ENCODE results near the gene LUZP2.

The LUZP2 gene

DNA sequence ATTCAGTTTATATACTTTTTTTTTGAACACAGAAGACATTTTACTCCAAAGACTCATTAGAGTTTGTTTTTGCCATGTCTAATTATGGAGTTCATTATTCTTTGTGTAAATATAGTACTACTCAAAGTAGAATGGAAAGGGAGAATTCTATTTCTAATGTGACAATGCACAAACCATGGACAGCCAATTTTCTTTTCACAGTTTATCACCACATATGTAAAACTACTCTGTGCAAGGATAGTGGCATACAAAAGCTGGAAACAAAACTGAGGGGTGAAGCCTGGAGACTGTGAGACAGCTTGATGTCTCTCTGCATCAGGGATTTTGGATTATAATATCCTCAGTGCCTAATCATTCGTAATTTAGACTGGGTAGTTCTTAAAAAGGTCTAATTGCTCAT is 75.5 kb downstream of the LUZP2 start:
- DNase-seq, result no peak

DNA sequence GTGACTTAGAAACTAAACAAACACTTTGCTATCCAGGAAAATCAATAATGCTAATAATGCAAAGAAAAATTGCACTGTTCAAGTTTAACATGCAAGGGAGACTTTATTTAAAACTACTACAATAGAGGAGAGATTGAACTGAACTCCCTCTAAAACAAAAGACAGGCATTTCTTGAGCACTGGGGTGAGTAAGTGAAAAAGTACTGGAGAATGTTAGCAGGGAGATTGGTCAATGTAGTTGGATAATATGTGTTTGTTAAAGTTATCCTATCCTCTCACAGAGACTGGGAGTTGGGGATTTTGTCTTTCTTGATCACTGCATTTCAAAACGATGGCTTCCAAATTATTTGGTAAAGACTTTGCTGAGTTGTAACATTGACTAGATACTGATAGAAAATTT is 77.6 kb downstream of the LUZP2 start:
- DNase-seq, result no peak

DNA sequence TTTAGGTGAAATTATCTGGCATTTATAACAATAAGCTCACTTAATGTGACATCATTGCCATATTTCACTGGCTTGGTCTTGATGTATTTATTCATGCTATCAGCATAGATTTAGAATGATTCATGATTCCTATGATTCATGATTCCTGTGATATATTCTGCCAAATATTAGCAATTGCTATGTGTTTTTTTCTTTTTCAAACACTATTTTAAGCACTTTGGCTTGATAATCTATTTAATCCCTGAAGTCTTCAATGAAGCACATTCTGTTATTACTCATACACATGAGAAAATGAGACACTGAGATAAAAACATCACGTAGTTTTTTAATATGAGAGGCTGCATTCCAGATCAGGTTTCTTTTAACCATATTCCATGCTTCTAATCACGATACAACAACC is 78.5 kb downstream of the LUZP2 start:
- no peak for DNase-seq

DNA sequence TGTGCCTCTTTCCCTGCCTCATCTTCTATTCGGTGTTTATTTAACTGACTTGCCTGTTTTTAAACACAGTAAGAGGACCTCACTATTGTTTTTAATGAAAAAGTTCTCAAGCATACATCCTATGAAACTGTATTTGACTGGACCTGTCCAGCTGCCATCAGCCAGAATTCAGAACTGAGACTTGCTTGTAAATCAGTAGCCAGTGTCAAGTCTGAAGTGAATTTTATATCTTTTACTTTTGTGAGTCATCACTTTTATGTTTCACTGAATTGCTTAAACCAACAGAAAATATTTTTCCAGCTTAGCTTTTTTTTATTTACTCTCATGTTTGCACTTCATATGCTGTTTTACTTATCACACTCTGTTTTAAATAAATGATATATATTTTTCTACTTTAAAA is 88.3 kb downstream of the LUZP2 start:
- no peak for DNase-seq

DNA sequence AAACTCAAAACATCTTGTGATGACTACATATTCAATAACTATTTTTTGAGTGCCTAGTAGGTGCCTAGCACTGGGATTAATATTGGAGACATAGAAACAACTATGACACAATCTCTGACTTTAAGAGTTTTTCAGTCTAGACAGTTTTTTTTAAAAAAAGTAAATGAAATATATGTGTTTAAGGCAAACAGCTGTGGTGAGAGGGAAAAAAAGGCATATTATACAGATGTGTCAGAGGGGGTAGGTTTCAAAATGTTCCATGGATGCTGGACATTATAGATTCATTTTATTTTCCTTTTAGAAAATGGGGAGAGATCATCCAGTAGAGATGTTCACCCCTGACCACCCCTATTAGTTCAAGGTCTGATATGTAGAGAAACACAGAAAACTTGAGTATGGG is 90.8 kb downstream of the LUZP2 start:
- no peak for DNase-seq

DNA sequence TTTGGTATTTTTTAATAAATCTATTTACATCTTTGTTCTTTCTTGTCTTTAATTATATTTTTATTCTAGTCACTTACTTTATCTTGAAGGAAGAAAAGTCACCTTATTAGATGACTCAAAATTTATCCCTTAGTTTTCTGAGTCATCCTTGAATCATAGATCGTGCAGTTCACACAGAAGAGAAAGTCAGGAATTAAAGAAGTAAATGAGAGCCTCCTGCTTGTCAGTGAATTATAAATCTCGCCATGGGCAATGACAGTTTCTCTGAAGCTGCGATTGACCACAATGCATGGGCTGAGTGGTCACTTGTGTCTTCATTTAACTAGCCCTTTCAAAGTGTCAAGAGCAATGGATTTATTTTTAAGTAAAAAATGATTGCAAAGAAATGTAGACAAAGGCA is 91.2 kb downstream of the LUZP2 start:
- DNase-seq, result no peak

DNA sequence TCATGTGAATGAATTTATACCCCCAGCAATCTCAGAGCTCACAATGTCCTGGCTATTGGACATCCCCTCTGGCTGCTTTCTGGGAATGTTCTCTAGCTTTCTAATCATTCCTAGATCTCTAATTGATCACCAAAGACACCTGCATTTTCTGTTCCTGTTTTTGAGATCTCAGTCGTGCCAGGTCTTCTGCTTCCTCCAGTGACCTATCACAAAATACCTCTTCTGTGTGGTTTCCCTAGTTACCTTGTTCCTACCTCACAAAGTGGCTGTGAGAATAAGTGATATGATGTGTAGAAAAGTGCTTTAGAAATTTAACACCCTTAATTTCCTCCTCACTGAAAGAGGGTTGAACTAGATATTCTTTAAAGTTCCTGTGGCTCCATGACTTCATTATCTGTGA is 92.2 kb downstream of the LUZP2 start:
- no peak for DNase-seq

DNA sequence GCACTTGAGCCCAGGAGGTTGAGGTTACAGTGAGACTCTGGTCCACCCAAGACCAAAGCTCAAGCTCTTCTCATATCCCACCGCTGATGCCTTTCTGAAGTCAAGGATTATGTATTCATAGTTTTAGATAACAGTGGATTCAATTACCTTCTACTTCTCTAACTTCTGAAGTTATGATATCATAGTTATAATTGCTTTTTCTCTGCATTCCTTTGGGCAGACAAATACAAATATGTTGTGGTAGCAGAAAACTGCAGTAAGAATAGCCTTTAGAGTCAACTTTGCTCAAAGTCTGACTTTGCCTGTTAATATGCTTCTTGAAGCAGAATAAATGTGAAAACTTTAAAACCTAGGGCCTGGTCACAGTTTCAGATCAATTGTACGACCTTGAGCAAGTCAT is 94.4 kb downstream of the LUZP2 start:
- no peak for DNase-seq

DNA sequence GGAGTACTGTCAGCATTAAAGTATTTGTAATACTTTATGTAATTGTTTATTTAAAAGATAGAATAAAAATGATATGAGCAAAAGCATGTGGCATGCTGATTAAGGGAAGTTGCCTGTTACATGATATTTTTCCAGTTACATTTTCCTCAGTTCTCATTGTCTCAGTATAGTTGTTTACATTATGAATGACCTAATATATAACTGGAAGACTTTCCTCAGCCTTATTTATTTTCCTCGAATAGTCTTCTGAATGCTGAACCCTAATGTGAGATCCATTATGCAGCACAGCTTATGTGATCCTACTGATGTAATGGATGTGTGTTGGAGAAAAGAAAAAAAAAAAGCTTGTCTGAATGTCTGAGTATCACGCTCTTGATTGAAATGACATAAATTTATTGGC is 95.5 kb downstream of the LUZP2 start:
- no peak for DNase-seq

DNA sequence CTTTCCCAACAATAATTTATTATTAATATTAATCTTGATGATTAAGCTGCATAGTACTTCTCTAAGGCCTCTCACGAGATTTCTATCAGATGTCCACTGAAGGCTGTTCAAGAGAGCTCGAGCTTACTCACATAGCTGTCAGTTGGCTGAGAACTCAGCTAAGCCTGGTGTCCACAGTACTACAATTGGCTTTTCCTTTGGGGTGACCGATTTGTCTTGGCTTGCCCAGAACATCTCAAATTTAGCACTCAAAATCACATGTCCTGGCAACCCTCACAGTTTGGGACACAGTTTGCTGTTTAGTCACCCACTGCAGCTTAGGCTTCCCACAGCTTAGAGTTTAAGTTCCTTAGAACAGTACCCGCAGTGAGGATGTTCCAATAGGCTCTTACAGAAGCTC is 96.5 kb downstream of the LUZP2 start:
- DNase-seq, result no peak

DNA sequence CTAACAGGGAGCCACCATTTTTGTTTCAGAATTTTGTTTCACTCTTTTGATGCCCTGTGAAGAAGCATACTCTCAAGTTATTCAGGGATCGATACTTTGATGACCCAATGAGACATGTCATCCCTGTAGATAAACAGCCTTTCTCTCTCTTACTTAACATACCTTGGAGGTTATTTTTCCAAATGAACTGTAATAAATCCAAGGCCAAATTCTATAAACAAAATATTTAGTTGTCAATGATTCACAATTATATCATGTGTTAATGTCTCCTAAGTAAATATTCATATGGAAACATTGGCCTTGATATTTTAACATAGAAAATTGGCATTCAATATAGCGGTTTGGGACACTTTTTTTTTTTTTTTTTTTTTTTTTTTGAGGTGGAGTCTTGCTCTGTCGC is 97.5 kb downstream of the LUZP2 start:
- no peak for DNase-seq

DNA sequence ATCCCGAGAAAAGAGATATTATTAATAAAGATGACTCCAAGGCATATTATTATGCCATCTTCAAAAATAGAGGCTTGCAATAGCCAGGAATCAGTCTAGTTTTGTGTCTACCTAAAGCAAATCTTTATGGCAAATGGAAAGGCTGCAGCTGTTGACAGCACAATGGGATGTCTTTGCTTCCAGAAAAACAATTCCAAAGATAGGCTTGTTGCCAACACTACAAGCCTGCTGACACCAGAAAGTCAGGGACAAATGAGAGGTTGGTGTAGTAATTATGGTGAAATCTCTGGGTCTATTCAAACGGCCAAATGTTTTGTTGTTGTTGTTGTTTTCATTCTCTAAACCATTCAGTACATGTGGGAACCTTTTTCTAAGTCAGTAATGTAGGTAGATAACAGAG is 101.8 kb downstream of the LUZP2 start:
- no peak for DNase-seq

DNA sequence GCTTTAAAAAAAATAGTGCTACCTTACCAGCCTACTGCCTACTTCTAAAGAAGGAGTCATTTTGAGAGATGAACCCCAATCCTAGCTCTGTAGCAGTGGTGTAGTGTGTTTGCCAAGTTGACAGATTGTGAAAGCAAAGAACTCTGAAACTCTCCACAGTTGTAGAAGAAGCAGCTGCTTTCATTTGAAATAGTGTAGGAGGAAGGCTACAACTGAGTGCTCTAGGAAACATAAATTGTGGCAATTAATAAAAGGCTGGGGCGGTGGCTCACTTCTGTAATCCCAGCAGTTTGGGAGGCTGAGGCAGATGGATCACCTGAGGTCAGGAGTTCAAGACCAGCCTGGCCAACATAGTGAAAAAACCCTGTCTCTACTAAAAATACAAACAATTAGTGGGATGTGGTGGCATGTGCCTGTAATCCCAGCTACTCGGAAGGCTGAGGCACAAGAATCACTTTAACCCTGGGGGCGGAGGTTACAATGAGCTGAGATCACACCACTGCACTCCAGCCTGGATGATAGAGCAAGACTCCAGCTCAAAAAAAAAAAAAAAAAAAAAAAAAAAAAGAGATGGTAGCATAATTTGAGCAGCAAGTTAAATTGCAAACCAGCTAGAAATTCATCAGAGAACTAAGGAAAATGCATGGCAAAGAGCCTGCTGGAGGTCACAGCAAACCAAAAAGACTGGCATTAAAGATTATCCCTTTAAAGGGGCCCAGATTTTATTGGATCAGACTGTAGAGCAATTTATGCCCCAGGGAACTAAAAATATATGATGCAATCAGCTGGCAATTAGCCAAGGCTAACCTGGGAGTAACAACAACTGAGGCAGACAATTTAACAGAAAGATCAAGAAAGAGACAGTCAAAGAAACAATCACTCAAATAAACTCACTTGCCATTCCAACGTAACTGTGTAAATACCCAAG is 112.6 kb downstream of the LUZP2 start:
- DNase-seq, result no peak

DNA sequence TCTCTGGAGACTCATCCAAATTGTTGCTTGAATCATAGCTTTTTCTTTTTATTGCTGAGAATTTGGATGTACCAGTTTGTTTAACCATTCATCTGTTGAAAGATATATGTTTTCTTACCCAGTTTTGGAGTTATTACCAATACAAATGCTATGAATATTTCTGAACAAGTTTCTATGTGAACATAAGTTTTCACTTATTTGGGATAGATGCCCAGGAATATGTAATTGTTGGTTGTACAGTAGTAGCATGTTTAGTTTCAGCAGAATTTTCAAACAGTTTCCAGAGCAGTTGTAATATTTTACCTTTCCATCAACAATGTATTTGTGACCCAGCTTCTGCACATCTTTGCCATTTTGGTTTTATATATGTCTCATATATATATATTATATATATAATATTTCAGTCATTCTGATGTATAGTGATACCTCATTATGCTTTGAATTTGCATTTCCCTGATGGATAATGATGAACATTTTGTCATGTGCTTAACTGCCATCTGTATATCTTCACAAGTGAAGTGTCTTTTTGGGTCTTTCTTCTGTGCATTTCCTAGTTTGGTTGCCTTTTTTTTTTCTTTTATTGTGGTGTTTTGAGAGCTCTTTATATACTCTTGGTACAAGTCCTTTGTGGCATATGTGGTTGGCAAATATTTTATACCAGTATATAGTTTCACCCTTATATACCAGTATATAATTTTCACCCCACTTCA is 118.8 kb downstream of the LUZP2 start:
- DNase-seq, result no peak

DNA sequence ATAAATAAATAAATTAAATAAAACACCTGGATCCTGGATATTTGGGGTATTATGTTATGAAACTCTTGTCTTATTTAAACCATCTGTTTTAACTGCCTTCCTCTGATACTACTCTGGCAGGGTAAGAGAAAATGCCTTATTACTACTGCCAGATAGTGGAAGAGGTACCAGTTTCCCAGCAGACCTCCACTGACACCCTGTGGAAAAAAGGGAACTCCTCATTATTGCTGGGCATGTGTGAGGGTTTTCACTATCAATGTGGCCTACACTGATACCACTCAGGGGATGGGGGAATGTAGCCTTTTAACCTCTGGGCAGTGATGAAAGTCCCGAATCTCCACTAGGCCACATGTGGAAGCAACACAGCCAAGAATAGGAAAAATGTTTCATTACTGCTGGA is 121.0 kb downstream of the LUZP2 start:
- DNase-seq, result no peak

DNA sequence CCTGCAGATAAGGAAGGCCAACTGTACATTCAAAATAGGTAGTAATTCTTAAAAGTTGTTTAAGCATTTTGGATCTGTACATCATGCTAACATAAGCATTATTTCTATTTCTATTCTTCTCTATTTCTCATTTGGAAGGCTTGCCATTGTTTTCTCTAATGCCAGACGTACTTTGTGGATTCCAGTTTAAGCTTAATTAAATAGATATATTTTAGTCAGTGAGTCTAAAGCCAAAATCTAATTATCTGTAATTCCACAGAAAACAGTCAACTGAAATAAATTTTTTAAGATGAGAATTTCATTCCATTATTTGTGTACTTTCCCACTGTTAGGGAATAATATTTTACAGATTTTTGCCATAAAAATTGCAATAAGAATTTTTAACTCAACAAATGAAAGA is 123.0 kb downstream of the LUZP2 start:
- no peak for DNase-seq

DNA sequence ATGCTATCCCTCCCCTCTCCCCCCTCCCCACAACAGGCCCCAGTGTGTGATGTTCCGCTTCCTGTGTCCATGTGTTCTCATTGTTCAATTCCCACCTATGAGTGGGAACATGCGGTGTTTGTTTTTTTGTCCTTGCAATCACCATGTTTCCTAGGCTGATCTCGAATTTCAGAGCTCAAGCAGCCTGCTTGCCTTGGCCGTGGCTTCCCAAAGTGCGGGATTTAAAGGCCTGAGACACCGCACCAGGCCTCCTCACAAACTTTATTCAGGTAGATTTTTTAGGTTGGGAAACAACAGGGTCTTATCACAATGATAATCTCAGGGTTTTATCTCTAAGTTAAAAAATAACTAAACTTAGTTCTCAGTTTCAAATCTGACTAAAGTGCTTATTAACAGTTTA is 125.4 kb downstream of the LUZP2 start:
- no peak for DNase-seq

DNA sequence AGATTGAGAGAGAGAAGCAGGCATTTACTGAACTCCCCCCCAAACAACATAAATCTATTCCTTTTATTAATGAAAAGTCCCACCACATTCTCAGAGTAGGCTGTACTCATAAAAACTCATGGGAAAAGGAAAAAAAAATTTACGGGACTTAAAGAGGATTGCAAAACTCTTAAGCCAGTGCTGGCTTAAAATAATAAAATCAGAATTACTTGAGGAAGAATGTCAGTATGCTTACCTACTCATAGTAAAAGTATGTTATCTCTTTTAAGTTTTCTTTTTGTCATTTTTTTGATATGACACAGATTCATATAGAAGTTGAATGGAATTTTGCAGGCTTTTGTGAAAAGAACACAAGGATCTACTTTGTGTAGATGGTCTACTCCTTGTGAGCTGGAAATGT is 126.3 kb downstream of the LUZP2 start:
- DNase-seq, result no peak

DNA sequence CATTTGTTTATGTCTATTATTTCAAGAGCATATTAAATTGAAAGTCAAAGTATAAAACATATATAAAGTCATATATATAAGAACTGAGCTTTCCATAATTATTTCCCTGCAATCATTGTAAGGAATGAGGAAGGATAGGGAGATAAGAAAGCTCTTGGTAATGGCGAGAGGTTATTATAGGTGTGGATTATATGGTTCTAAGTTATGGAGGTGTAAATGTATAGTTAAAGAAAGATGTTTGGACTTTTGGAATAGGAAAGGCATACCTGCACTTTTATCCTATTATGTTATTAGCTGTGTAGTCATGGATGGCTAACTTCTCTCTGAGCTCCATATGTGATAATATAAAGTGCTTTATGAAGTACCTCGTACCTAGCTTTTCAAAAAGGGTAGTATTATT is 127.6 kb downstream of the LUZP2 start:
- no peak for DNase-seq

DNA sequence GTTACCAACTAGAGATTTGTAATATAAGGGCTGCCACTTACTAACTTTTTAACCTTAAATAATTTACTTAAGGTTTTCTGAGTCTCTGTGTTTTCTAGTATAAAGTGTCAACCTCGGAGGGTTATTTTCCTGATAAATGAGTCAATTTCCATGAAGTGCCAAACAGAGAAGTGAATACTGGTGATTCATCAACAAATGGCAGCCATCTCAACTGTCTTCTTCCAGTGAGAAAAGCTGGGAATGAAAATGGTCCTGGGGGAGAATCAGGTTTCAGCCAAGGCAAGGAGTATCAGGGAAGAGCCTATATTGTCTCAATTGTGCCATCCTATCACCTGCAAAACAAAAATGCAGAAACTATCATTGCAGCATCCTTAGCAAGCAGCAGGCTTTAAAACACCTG is 129.1 kb downstream of the LUZP2 start:
- no peak for DNase-seq

DNA sequence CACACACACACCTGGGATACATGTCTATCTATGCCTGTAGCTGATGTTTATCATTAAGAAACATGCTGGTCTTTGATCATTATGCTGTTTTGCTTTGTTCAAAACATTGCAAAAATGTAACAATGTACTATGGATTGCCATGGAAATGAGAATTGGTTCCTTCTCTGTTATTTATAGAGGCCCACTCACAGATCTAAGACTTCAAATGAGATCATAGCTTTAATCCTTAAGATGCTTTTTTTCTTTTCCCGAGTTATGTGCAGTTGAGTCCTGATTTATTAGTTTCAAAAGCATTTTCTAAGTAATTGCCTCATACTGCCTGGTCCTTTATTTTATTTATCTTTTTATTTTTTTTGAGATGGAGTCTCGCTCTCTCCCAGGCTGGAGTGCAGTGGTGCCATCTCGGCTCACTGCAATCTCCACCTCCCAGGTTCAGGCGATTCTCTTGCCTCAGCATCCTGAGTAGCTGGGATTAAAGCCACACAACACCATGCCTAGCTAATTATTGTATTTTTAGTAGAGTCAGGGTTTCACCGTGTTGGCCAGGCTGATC is 131.4 kb downstream of the LUZP2 start:
- DNase-seq, result no peak

DNA sequence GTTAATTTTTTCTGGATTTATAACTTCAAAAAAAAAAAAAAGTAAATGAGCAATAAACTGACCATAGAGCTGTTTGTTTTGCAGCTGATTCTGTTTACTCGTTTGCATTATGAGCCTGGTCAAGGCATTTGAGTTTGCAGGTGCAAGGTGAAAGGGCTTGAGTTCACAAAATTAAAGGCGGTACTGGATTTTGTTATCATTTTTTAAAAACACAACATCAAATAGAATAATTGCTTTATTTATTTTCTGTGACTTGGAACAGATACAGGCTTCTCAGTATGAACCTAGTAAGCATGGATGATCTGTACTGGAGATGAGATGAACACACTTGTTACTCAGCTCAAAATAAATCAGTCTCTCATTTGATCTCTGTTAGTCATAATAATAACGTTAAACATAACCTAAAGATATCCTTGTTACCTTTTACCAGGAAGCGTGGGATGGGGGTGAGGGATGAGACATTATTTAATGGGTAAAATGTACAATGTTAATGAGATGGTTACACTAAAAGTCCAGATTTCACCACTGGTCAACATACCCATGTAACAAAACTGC is 137.8 kb downstream of the LUZP2 start:
- no peak for DNase-seq

DNA sequence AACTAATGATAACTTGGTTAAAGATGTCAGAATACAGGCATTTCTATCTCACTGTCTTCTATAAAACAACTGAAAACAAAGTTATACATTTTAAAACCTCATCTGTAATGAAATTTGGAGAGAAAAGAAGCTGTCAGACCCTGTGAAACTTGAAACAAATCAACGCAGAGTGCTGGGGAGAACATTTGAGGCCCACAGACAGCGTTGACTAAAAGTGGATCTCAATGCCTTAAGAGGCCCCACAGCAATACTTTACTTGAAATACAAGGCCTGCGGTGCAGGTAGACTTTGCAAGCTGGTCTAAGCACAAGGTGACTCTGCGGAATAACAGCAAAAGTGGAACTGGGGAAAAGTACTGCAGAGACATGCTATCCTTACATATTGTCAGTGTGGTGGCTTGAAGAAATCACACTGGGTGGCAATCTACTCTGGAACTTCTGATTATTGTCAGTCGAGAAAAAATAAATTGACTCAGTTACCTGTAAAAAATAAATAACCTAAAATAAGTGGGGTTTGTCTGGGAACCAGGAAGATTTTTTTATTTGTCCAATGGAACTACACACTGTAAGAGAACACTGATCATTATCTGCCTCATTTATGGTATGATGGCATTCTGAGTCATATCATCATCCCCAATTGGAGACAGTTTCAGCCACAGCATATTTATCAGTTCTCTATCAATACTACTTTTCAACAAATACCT is 138.9 kb downstream of the LUZP2 start:
- DNase-seq, result no peak
